Karpas-422 (cell line): Measurements from ENCODE around the gene TH. TPM values are rescaled to one million over a fixed set of nuclear protein-coding genes. Genes with fewer than 3 reads are reported as not detected.

Experiments
- DNase-seq: peaks from one replicate; pipeline ENCODE4 v3.0.0-alpha.2; 2015
- H2AFZ ChIP-seq: fragments of 200-600 bp; sonication (generic); 2 replicates; pipeline ENCODE4 v1.6.1; 2014; ENCODE audit warnings: antibody characterized with exemption, low read length, mixed read lengths
- H3K27ac ChIP-seq: fragments of 200-600 bp; sonication (generic); 2 replicates; pipeline ENCODE4 v1.5.1; 2014; ENCODE audit warnings: mild to moderate bottlenecking, low read length, moderate library complexity
- H3K27me3 ChIP-seq: fragments of 200-600 bp; sonication (generic); 2 replicates; pipeline ENCODE4 v1.6.1; 2014; ENCODE audit warnings: low read length, mixed read lengths
- H3K36me3 ChIP-seq: fragments of 200-600 bp; sonication (generic); 2 replicates; pipeline ENCODE4 v1.6.1; 2014; ENCODE audit warnings: low read length, mixed read lengths; ENCODE audit not compliant: insufficient read depth
- H3K4me1 ChIP-seq: fragments of 200-600 bp; sonication (generic); 2 replicates; pipeline ENCODE4 v1.6.1; 2014; ENCODE audit warnings: mild to moderate bottlenecking, low read length, mixed read lengths
- H3K4me2 ChIP-seq: fragments of 200-600 bp; sonication (generic); 2 replicates; pipeline ENCODE4 v1.6.1; 2014; ENCODE audit warnings: low read length, low read depth, mild to moderate bottlenecking; ENCODE audit not compliant: poor library complexity, severe bottlenecking
- H3K4me3 ChIP-seq: fragments of 200-600 bp; sonication (generic); 2 replicates; pipeline ENCODE4 v1.5.1; 2014; ENCODE audit warnings: mild to moderate bottlenecking, antibody characterized with exemption, low read length, mixed read lengths
- H3K79me2 ChIP-seq: fragments of 200-600 bp; sonication (generic); 2 replicates; pipeline ENCODE4 v1.6.1; 2014; ENCODE audit warnings: mild to moderate bottlenecking, low read length, mixed read lengths
- H3K9ac ChIP-seq: fragments of 200-600 bp; sonication (generic); 2 replicates; pipeline ENCODE4 v1.6.0; 2014; ENCODE audit warnings: low read length
- H3K9me2 ChIP-seq: fragments of 200-600 bp; sonication (generic), shearing (Covaris generic); replicated peaks from 2 replicates; pipeline ENCODE4 v1.6.0; 2014; ENCODE audit warnings: mild to moderate bottlenecking, low read length, moderate library complexity; ENCODE audit not compliant: insufficient read depth
- H3K9me3 ChIP-seq: fragments of 300-700, 200-600 bp; sonication (generic); 2 replicates; pipeline ENCODE4 v1.6.1; 2014; ENCODE audit warnings: low read length, mixed read lengths
- H4K20me1 ChIP-seq: fragments of 200-600 bp; sonication (generic); 2 replicates; pipeline ENCODE4 v1.6.1; 2014; ENCODE audit warnings: mild to moderate bottlenecking, antibody characterized with exemption, low read length, low read depth; ENCODE audit not compliant: insufficient read depth
- total RNA-seq: library from RNA; depleted of rRNA; stranded (reverse); fragments of >200 nt; shearing (Covaris generic); gene quantifications from 2 replicates; pipeline ENCODE4 v1.2.3, GENCODE V29; 2014; ENCODE audit warnings: low replicate concordance

The TH gene
- total RNA-seq, 1 experiment from 2014 or later = not detected

- Histone ChIP-seq H3K9me3 (no peaks in the 10 kb centered on the region), H3K4me1 (no peaks in the 10 kb centered on the region), H2AFZ (no peak overlapping the region), H3K4me3 (no peak overlapping the region), H4K20me1 (no peaks in the 10 kb centered on the region), H3K9ac (no peak overlapping the region), H3K4me2 (no peak overlapping the region), H3K36me3 (no peaks in the 10 kb centered on the region), H3K9me2 (no peaks in the 10 kb centered on the region), H3K79me2 (no peaks in the 10 kb centered on the region), H3K27ac (no peak overlapping the region), H3K27me3 (no peaks in the 10 kb centered on the region)
- DNase-seq = no peak
These were observed 33.7 kb upstream of the TH start for GRCh38 chr11:2205214-2205720.

- Histone ChIP-seq H3K36me3 (no peaks in the 10 kb centered on the region), H3K4me1 (no peaks in the 10 kb centered on the region), H3K4me3 (no peak overlapping the region), H3K79me2 (no peaks in the 10 kb centered on the region), H3K4me2 (no peak overlapping the region), H3K27ac (no peak overlapping the region), H2AFZ (no peak overlapping the region), H3K9me2 (no peaks in the 10 kb centered on the region), H4K20me1 (no peaks in the 10 kb centered on the region), H3K9me3 (no peaks in the 10 kb centered on the region), H3K27me3 (no peaks in the 10 kb centered on the region), H3K9ac (no peak overlapping the region)
- no peak for DNase-seq
These were observed 33.0 kb upstream of the TH start for GRCh38 chr11:2204361-2205213.

- no peak overlapping the region for H2AFZ ChIP-seq
- H3K9me2 ChIP-seq = no peaks in the 10 kb centered on the region
- no peak overlapping the region for H3K4me3 ChIP-seq
- no peaks in the 10 kb centered on the region for H4K20me1 ChIP-seq
- no peak overlapping the region for H3K9ac ChIP-seq
- H3K27ac ChIP-seq = no peak overlapping the region
- no peaks in the 10 kb centered on the region for H3K9me3 ChIP-seq
- no peak for DNase-seq
- H3K36me3 ChIP-seq = no peaks in the 10 kb centered on the region
- H3K4me2 ChIP-seq = no peak overlapping the region
- no peaks in the 10 kb centered on the region for H3K79me2 ChIP-seq
- no peaks in the 10 kb centered on the region for H3K27me3 ChIP-seq
- H3K4me1 ChIP-seq = no peaks in the 10 kb centered on the region
These were observed 32.0 kb upstream of the TH start for GRCh38 chr11:2203440-2204259.

- no peak overlapping the region for H2AFZ ChIP-seq
- H3K36me3 ChIP-seq = no peaks in the 10 kb centered on the region
- no peak overlapping the region for H3K27ac ChIP-seq
- H3K4me3 ChIP-seq = no peak overlapping the region
- no peaks in the 10 kb centered on the region for H3K79me2 ChIP-seq
- no peak overlapping the region for H3K4me2 ChIP-seq
- DNase-seq = no peak
- H3K9ac ChIP-seq = no peak overlapping the region
- no peaks in the 10 kb centered on the region for H4K20me1 ChIP-seq
- no peaks in the 10 kb centered on the region for H3K27me3 ChIP-seq
- H3K9me2 ChIP-seq = no peaks in the 10 kb centered on the region
- no peaks in the 10 kb centered on the region for H3K4me1 ChIP-seq
- H3K9me3 ChIP-seq = no peaks in the 10 kb centered on the region
These were observed 31.4 kb upstream of the TH start for GRCh38 chr11:2202900-2203439.

- H3K27me3 ChIP-seq = no peaks in the 10 kb centered on the region
- no peaks in the 10 kb centered on the region for H4K20me1 ChIP-seq
- DNase-seq = no peak
- H3K79me2 ChIP-seq = no peaks in the 10 kb centered on the region
- no peaks in the 10 kb centered on the region for H3K36me3 ChIP-seq
- no peaks in the 10 kb centered on the region for H3K4me1 ChIP-seq
- no peak overlapping the region for H3K27ac ChIP-seq
- no peak overlapping the region for H2AFZ ChIP-seq
- no peak overlapping the region for H3K4me3 ChIP-seq
- H3K9me3 ChIP-seq = no peaks in the 10 kb centered on the region
- H3K4me2 ChIP-seq = no peak overlapping the region
- no peak overlapping the region for H3K9ac ChIP-seq
- no peaks in the 10 kb centered on the region for H3K9me2 ChIP-seq
These were observed 30.7 kb upstream of the TH start for GRCh38 chr11:2202071-2202899.

GRCh38 chr11:2201542-2201941, 29.9 kb upstream of the TH start:
- Histone ChIP-seq H3K27ac (no peak overlapping the region), H3K4me2 (no peak overlapping the region), H3K27me3 (no peaks in the 10 kb centered on the region), H3K36me3 (no peaks in the 10 kb centered on the region), H3K4me3 (no peak overlapping the region), H3K9me2 (no peaks in the 10 kb centered on the region), H2AFZ (no peak overlapping the region), H3K79me2 (no peaks in the 10 kb centered on the region), H4K20me1 (no peaks in the 10 kb centered on the region), H3K9me3 (no peaks in the 10 kb centered on the region), H3K9ac (no peak overlapping the region), H3K4me1 (no peaks in the 10 kb centered on the region)
- DNase-seq = no peak

- Histone ChIP-seq H3K36me3 (no peaks in the 10 kb centered on the region), H3K9me3 (no peaks in the 10 kb centered on the region), H3K4me1 (no peaks in the 10 kb centered on the region), H3K4me2 (no peak overlapping the region), H3K9me2 (no peaks in the 10 kb centered on the region), H3K79me2 (no peaks in the 10 kb centered on the region), H3K4me3 (no peak overlapping the region), H2AFZ (no peak overlapping the region), H3K27ac (no peak overlapping the region), H4K20me1 (no peaks in the 10 kb centered on the region), H3K27me3 (no peaks in the 10 kb centered on the region), H3K9ac (no peak overlapping the region)
- DNase-seq = no peak
These were observed 29.4 kb upstream of the TH start for GRCh38 chr11:2200957-2201519.
